Measurements from ENCODE around the gene DTD2. TPM values are rescaled to one million over a fixed set of nuclear protein-coding genes. Genes with fewer than 3 reads are reported as not detected.
"Not testable (repeated sequence)": the region's sequence is repeated elsewhere in the genome, so short reads cannot be mapped to it uniquely, and the experiment has no call there.

The DTD2 gene
- total RNA-seq, 2 donors from 2014 or later, result 15.1 to 16.2 TPM

DNA sequence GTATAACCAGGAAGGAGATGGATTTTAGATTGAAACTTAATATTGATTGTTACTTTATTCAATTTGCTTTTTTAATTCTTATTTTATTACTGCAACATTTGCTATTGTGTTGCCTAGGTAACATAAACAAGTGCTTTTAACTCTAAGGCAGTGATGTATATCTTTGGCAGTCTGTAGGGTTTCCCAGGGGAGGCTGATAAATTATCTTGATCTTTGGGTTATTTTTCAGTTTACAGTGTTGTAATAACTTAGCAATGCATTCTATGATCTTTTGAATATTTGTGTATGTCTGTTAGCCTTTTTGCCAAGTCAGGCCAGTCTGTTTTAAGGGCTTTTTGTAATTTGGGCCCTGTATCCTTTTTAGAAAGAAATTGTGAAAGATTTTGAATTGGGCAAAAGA is 7.8 kb upstream of the DTD2 start:
- Mint-ChIP-seq H3K4me1 (ENCODE audit: low read depth in 2 of 2) (no peaks in the 10 kb centered on the region), H3K36me3 (no peaks in the 10 kb centered on the region), H3K4me3 (no peak overlapping the region), H3K27ac (no peak overlapping the region), H3K27me3 (peaks cover 16 to 17% of the 10 kb centered on the region in 2 donors), H3K9me3 (no peaks in the 10 kb centered on the region)
- no peak for ATAC-seq
- no peak for DNase-seq (ENCODE audit: low spot score)

DNA sequence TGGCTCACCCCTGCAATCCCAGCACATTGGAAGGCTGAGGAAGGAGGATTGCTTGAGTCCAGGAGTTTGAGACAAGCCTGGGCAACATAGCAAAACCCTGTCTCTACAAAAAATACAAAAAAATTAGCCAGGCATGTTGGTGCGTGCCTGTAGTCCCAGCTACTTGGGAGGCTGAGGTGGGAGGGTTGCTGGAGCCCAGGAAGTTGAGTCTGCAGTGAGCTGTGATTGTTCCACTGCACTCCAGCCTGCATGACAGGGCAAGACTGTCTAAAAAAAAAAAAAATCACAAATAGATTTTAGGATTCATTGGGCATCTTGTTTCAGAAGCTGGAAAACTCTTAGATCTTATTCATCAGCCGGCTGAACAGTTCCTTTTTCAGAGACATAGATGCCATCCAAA is 5.1 kb upstream of the DTD2 start:
- ATAC-seq; H3K36me3 Mint-ChIP-seq; H3K27ac Mint-ChIP-seq; H3K9me3 Mint-ChIP-seq; H3K4me3 Mint-ChIP-seq; DNase-seq (ENCODE audit: low spot score): not testable (repeated sequence)
- peaks cover 14 to 16% of the 10 kb centered on the region in 2 donors for H3K27me3 Mint-ChIP-seq
- H3K4me1 Mint-ChIP-seq (ENCODE audit: low read depth in 2 of 2), result peaks cover 8 to 12% of the 10 kb centered on the region in 2 donors

DNA sequence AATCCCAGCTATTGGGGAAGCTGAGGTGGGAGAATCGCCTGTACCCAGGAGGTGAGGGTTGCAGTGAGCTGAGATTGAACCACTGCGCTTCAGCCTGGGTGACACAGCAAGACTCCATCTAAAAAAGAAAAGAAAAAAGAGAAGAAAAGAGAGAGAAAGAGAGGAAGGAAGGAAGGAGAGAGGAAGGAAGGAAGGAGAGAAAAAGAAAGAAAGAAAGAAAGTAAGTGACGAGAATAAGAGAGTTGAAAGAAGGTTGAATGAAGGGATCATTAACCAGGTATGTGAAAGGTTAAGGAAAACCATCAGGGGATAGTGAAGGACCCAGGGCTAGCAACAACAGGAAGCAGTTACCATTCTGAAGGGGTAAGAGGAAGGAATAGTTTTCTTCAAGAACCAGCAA is 4.2 kb upstream of the DTD2 start:
- ATAC-seq (no peak), DNase-seq (ENCODE audit: low spot score) (no peak)
- peaks cover 12 to 16% of the 10 kb centered on the region in 2 donors for H3K27me3 Mint-ChIP-seq
- no peaks in the 10 kb centered on the region for H3K9me3 Mint-ChIP-seq
- no peak overlapping the region for H3K4me3 Mint-ChIP-seq
- peaks cover 10 to 17% of the 10 kb centered on the region in 2 donors for H3K4me1 Mint-ChIP-seq (ENCODE audit: low read depth in 2 of 2)
- H3K36me3 Mint-ChIP-seq, result no peaks in the 10 kb centered on the region
- H3K27ac Mint-ChIP-seq, result no peak overlapping the region

DNA sequence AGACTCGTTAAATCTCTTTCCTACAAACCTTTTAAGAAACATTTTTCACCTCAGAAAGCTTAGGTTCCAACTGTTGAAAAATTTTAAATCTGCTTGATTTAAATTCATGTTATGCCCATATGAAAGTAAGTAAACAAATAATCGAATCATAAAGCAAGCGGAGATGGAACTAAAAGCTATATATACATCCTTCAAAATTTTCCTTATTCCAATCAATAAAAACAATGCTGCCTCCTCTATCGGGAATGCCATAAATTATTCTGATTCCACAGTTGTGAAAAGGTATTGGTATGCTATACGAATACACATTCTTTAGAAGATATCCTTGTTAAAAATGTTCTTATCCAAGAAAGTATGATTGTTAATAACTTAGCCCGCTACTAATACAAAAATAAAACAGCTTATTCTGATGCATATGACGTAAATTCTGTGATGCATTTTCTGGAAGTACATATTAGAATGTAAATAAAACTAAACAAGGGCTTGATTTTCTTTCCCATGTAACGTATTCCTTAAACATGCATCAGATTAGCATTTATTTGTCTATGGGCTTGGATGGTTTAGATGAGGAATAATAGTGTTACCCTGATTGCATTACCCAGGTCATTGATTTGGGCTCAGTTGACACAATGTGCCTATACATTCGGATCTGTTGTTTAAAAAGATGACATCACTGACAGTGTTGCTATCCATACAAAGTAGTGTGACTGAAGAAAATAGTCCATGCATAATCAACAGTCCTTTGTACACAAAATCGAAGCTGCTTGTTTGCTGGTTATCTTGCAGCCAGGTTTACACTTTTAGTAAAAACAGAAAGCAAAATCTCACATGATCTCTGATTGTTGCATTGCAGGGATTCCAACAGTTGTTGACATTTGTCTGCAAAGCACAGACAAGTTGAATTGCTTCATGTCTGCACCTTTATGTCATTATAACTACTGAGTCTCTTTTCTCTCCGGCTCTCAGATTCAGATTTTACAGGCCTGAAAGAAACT is 656 bp upstream of the DTD2 start:
- no peak for ATAC-seq
- Mint-ChIP-seq H3K9me3 (no peaks in the 10 kb centered on the region), H3K4me3 (peak overlapping the region; percentile 91), H3K36me3 (no peaks in the 10 kb centered on the region), H3K27me3 (peaks cover 11 to 16% of the 10 kb centered on the region in 2 donors), H3K4me1 (ENCODE audit: low read depth in 2 of 2) (peaks cover 16 to 31% of the 10 kb centered on the region in 2 donors), H3K27ac (peak overlapping the region; percentile 86 to 96)
- no peak for DNase-seq (ENCODE audit: low spot score)

DNA sequence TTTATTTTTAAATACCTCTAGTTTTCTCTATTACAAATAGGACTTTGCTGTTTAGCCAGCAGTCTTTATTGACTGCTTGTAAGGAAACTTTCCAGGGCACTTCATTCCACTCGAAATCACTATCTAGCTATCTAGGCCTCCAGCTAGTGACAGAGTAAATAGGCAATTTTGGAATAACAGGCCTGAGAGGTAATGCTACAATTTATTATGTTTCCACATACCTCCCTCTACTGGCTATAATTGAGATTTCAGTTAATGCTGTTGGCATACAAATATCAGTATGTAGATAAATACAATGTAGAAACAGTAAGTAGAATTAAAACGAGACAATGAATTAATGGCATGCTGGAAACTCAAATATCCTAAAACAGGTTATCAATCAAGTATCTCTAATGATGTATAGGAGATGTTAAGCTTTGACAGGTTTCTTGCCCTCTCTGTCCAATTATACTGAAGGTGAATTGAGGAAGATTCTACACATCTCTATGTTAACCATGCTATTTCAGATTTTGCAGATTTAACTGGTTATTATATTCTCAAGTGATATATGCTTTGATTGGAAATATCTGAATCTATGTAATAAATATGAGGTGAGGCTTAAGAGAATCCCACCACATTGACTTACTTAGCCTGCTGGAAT is 7.2 kb downstream of the DTD2 start:
- Mint-ChIP-seq H3K4me3 (no peak overlapping the region), H3K9me3 (no peaks in the 10 kb centered on the region), H3K27me3 (no peaks in the 10 kb centered on the region), H3K27ac (no peak overlapping the region), H3K36me3 (no peaks in the 10 kb centered on the region), H3K4me1 (ENCODE audit: low read depth in 2 of 2) (peaks cover 3 to 4% of the 10 kb centered on the region in 2 donors)
- ATAC-seq (no peak), DNase-seq (ENCODE audit: low spot score) (no peak)

DNA sequence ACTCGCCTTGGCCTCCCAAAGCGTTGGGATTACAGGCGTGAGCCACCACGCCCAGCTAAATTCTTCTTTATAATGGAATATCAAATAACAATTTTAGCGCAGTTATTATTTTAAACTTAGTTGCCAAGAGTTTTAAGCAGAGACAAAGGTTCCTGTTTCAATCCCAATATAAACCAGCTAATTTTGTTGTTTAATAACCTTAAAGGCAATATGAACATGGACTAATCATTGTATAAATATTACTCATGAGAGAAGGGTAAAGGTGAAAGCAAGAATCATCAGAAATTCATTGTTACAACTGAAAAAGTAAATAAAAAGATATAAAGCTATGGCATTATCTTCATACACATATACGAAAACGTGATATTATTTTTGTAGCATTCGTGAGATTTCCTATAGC is 8.2 kb downstream of the DTD2 start:
- Mint-ChIP-seq H3K27me3 (no peaks in the 10 kb centered on the region), H3K4me3 (no peak overlapping the region), H3K9me3 (no peaks in the 10 kb centered on the region), H3K27ac (no peak overlapping the region), H3K4me1 (ENCODE audit: low read depth in 2 of 2) (no peaks in the 10 kb centered on the region), H3K36me3 (no peaks in the 10 kb centered on the region)
- ATAC-seq (no peak), DNase-seq (ENCODE audit: low spot score) (no peak)

DNA sequence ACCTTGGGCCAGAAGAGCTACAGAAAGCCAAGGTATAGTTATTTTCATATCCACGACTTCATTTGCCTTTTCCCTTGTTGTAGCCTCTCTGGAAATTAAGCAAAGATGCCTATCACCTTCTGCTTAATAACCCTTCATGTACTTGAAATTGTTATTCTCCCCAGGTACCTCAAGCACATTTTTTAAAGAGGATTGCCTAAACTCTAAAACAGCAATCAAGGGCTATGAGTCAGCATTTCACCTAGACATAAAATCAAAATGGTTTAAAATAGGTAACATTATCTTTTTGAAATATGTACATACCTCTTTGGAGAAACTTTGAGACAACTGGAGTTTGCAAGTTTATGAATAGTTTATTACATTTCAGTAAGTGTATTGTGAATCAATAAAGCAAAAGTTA is 11.6 kb downstream of the DTD2 start:
- H3K36me3 Mint-ChIP-seq, result no peaks in the 10 kb centered on the region
- H3K9me3 Mint-ChIP-seq, result no peaks in the 10 kb centered on the region
- no peak overlapping the region for H3K4me3 Mint-ChIP-seq

DNA sequence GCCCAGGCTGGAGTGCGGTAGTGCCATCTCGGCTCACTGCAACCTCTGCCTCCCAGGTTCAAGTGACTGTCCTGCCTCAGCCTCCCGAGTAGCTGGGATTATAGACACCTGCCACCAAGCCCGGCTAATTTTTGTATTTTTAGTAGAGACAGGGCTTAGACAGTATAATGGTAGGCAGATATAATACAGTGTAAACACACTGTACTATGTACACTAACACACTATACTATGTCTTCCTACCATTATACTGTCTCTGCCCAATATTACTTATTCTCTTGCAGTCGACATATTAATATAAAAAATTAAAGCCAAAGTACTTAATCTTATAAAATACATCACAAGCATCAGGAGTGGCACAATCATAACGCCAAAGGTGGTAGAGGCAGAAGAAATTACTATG is 15.0 kb downstream of the DTD2 start:
- H3K27ac Mint-ChIP-seq, result no peak overlapping the region

More for the DNA sequence above, 11.6 kb downstream of the DTD2 start:
- H3K4me1 Mint-ChIP-seq (ENCODE audit: low read depth in 2 of 2), result no peaks in the 10 kb centered on the region
- DNase-seq (ENCODE audit: low spot score) (no peak), ATAC-seq (no peak)
- no peak overlapping the region for H3K27ac Mint-ChIP-seq
- H3K27me3 Mint-ChIP-seq, result no peaks in the 10 kb centered on the region

DNA sequence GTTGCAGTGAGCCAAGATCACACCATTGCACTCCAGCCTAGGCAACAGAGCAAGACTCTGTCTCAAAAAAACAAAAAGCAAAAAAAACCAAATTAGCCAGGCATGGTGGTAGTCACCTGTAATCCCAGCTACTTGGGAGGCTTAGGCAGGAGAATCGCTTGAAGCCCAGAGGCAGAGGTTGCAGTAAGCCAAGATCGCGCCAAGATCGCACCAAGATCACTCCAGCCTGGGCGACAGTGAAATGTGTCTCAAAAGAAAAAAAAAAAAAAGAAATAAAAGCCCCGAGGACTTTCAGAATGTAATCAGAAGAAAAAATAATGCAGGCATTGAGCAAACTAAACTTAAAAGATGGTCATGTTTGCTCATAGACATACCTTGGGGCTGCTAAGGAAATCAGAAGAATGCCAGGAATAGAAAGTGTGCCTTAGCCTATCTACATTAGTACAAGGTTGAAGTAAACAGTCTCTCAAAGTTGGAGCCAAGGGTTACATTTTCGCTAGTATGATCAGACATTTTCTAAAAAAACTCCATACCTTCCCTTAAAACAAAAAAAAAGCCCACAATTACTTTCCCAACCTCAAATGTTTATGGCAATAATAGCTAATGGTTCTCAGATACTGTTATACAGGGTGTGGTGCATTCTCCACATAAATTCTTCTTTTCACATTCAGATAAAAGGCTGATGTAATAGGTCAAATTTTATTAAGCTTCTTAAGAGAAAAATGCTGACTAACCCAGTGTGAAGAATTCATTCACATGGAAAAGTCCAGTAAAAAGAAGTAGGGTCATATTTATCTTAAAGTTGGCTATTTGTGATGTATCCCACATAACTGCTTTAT is 15.8 kb downstream of the DTD2 start:
- Mint-ChIP-seq H3K4me3 (no peak overlapping the region), H3K36me3 (no peaks in the 10 kb centered on the region), H3K4me1 (ENCODE audit: low read depth in 2 of 2) (no peaks in the 10 kb centered on the region), H3K9me3 (no peaks in the 10 kb centered on the region), H3K27me3 (no peaks in the 10 kb centered on the region), H3K27ac (no peak overlapping the region)
- no peak for DNase-seq (ENCODE audit: low spot score)
- ATAC-seq, result no peak

More for the DNA sequence above, 15.0 kb downstream of the DTD2 start:
- DNase-seq (ENCODE audit: low spot score) (no peak), ATAC-seq (no peak)
- Mint-ChIP-seq H3K9me3 (no peaks in the 10 kb centered on the region), H3K4me3 (no peak overlapping the region), H3K27me3 (no peaks in the 10 kb centered on the region), H3K36me3 (no peaks in the 10 kb centered on the region), H3K4me1 (ENCODE audit: low read depth in 2 of 2) (no peaks in the 10 kb centered on the region)

DNA sequence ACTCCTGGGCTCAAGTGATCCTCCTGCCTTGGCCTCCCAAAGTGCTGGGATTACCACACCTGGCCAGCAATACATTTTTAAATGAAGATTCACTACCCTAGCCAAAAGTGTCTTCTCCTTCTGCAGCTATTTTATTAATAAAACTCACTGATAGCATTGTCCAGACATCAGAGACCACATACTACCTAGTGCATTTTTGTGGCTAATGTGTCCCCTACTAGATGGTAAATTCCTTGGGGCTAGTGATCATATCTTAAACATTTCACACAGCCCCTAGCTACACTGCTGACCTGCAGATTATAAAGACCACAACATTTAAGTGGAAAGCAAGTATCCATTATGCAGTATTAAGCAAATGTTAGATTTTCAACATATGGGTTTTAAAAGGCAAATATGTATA is 17.0 kb downstream of the DTD2 start:
- Mint-ChIP-seq H3K36me3 (no peaks in the 10 kb centered on the region), H3K4me1 (ENCODE audit: low read depth in 2 of 2) (no peaks in the 10 kb centered on the region)

DNA sequence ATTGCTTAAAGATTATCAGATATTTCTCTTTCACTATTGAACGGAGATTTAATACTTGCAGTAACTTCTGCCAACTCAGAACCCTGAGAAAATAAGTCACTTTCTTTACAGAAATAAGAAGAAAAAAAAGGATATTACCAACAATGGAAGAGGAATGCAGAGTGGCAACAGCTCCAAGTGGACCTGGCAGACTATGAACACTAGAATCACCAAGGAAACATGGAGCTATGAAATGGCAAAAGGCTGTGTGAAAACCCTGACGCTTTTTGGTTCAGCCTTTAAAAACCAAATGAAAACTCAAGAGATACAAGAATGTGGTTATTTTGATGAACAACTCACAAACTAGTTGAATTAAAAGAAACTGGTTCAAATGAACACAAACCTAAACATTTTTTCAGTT is 17.7 kb downstream of the DTD2 start:
- no peaks in the 10 kb centered on the region for H3K27me3 Mint-ChIP-seq
- no peak overlapping the region for H3K27ac Mint-ChIP-seq
- H3K4me1 Mint-ChIP-seq (ENCODE audit: low read depth in 2 of 2), result no peaks in the 10 kb centered on the region

More for the DNA sequence above, 17.0 kb downstream of the DTD2 start:
- no peaks in the 10 kb centered on the region for H3K9me3 Mint-ChIP-seq
- ATAC-seq (no peak), DNase-seq (ENCODE audit: low spot score) (no peak)
- H3K27me3 Mint-ChIP-seq, result no peaks in the 10 kb centered on the region
- no peak overlapping the region for H3K27ac Mint-ChIP-seq
- no peak overlapping the region for H3K4me3 Mint-ChIP-seq

DNA sequence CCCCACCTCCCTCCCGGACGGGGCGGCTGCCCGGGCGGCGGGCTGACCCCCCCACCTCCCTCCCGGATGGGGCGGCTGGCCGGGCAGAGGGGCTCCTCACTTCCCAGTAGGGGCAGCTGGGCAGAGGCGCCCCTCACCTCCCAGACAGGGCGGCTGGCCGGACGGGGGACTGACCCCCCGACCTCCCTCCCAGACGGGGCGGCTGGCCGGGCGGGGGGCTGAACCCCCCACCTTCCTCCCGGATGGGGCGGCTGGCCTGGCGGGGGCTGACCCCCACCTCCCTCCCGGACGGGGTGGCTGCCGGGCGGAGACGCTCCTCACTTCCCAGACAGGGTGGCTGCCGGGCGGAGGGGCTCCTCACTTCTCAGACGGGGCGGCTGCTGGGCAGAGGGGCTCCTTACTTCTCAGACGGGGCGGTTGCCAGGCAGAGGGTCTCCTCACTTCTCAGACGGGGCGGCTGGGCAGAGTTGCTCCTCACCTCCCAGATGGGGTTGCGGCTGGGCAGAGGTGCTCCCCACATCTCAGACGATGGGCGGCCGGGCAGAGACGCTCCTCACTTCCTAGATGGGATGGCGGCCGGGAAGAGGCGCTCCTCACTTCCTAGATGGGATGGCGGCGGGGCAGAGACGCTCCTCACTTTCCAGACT is 20.1 kb downstream of the DTD2 start:
- not testable (repeated sequence) for H3K27ac Mint-ChIP-seq; H3K4me1 Mint-ChIP-seq (ENCODE audit: low read depth in 2 of 2); ATAC-seq; H3K4me3 Mint-ChIP-seq; H3K36me3 Mint-ChIP-seq; H3K27me3 Mint-ChIP-seq; DNase-seq (ENCODE audit: low spot score); H3K9me3 Mint-ChIP-seq

More for the DNA sequence above, 17.7 kb downstream of the DTD2 start:
- DNase-seq (ENCODE audit: low spot score), result no peak
- ATAC-seq, result no peak
- Mint-ChIP-seq H3K36me3 (no peaks in the 10 kb centered on the region), H3K9me3 (no peaks in the 10 kb centered on the region), H3K4me3 (no peak overlapping the region)

DNA sequence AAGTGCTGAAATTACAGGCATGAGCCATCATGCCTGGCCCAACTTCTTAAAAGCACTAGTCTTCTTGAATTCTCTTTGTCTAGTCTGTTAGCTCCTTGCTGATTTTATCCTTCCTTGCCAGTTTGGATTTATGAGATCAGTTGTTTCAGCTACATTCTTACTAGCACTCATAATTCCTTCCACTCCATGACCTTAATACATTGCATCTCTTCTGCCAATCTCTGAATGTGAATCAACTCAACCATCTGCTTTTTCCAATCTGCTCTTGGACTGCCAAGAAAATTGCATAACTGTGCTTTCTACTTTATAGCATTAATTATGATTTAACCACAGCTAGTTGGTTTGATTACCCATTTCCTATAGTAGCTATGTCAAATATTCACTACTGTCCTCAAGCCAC is 22.0 kb downstream of the DTD2 start:
- H3K4me3 Mint-ChIP-seq, result no peak overlapping the region
- no peaks in the 10 kb centered on the region for H3K9me3 Mint-ChIP-seq
- H3K4me1 Mint-ChIP-seq (ENCODE audit: low read depth in 2 of 2), result no peaks in the 10 kb centered on the region
- ATAC-seq, result no peak
- no peak overlapping the region for H3K27ac Mint-ChIP-seq
- H3K36me3 Mint-ChIP-seq, result peaks cover 5% of the 10 kb centered on the region
- no peak for DNase-seq (ENCODE audit: low spot score)
- H3K27me3 Mint-ChIP-seq, result no peaks in the 10 kb centered on the region
